Endothelial cell of umbilical vein (primary cell): ENCODE results near the gene ZNF75A. TPM values are rescaled to one million over a fixed set of nuclear protein-coding genes. Genes with fewer than 3 reads are reported as not detected.
A peak's percentile ranks its signal among the peaks of the same experiment; 100 is the strongest.

Experiments used
- BruUV-seq: library from RNA; stranded (reverse); fragments of 400-500 nt; replicated peaks from 2 replicates; lab custom pipeline; 2021; lab: Mats Ljungman, UMichigan
- CTCF ChIA-PET: fragments of 300-600, 350-600 bp; sonication (Branson Sonifier 250); formaldehyde crosslinking; loops from one replicate; lab custom pipeline; 2021; ENCODE audit warnings: antibody characterized with exemption, inconsistent platforms; lab: Charles Lee
- POLR2A ChIA-PET: fragments of 300-600, 350-600 bp; sonication (Branson Sonifier 250); formaldehyde crosslinking; loops from one replicate; lab custom pipeline; 2021; ENCODE audit warnings: antibody characterized with exemption, inconsistent platforms; lab: Charles Lee
- DNase-seq: peaks from one replicate; pipeline ENCODE4 v3.0.0-alpha.2; 2011; ENCODE audit warnings: low read depth, low spot score
- FAIRE-seq: peaks from 2 replicates; lab custom pipeline; 2011; peaks lifted over from hg19 to GRCh38; lab: Jason Lieb, UNC
- H2AFZ ChIP-seq: 2 replicates; pipeline ENCODE4 v1.6.0; 2012; ENCODE audit warnings: low read depth, low read length, control low read depth, inconsistent platforms
- H3K27ac ChIP-seq: 2 replicates; pipeline ENCODE4 v1.5.1; 2011; ENCODE audit warnings: low read depth, mild to moderate bottlenecking, control low read depth, low read length, moderate library complexity; ENCODE audit not compliant: insufficient read depth
- H3K27me3 ChIP-seq, 2 experiments: 2 replicates each; pipeline versions ENCODE4 v1.6.0 to v1.6.1; 2011; ENCODE audit warnings: low read length in 2 of 2, mixed read lengths in 1 of 2; ENCODE audit not compliant: control insufficient read depth in 2 of 2, insufficient read depth in 2 of 2
- H3K36me3 ChIP-seq, 2 experiments: 2 replicates in 1 of 2; 3 replicates in 1 of 2; pipeline ENCODE4 v1.5.1; 2011; ENCODE audit warnings: low read length in 2 of 2, mild to moderate bottlenecking in 1 of 2, moderate library complexity in 1 of 2; ENCODE audit not compliant: control insufficient read depth in 2 of 2, insufficient read depth in 2 of 2; ENCODE audit errors: extremely low read depth in 1 of 2
- H3K4me1 ChIP-seq: 3 replicates; pipeline ENCODE4 v1.5.1; 2011; ENCODE audit warnings: mild to moderate bottlenecking, low read length; ENCODE audit not compliant: control insufficient read depth, insufficient read depth; ENCODE audit errors: extremely low read depth
- H3K4me2 ChIP-seq: 2 replicates; pipeline ENCODE4 v1.6.1; 2011; ENCODE audit warnings: low read length, control low read depth, mixed read lengths; ENCODE audit not compliant: insufficient read depth
- H3K4me3 ChIP-seq, 3 experiments: fragments of 200-600 bp in 1 of 3; sonication (generic), shearing (Covaris generic) in 1 of 3; replicated peaks in 1 of 3; 2 replicates each; pipeline ENCODE4 v1.5.1; 2011 to 2016; ENCODE audit warnings: control low read depth in 3 of 3, low read length in 3 of 3, mild to moderate bottlenecking in 2 of 3, inconsistent platforms in 1 of 3, low read depth in 1 of 3, moderate library complexity in 1 of 3; ENCODE audit not compliant: insufficient read depth in 1 of 3
- H3K79me2 ChIP-seq: 2 replicates; pipeline ENCODE4 v1.6.0; 2012; ENCODE audit warnings: low read length, inconsistent platforms; ENCODE audit not compliant: control insufficient read depth, insufficient read depth
- H3K9ac ChIP-seq: replicated peaks from 2 replicates; pipeline ENCODE3; 2011; ENCODE audit warnings: low read length, control low read depth; ENCODE audit not compliant: insufficient read depth; ENCODE audit errors: extremely low read depth
- H3K9me1 ChIP-seq: replicated peaks from 3 replicates; pipeline ENCODE4 v1.6.0; 2011; ENCODE audit warnings: mild to moderate bottlenecking, low read length; ENCODE audit not compliant: control insufficient read depth, insufficient read depth; ENCODE audit errors: extremely low read depth
- H3K9me3 ChIP-seq: replicated peaks from 2 replicates; pipeline ENCODE4 v1.5.1; 2012; ENCODE audit warnings: low read length, inconsistent platforms; ENCODE audit not compliant: control insufficient read depth, insufficient read depth
- H4K20me1 ChIP-seq: replicated peaks from 2 replicates; pipeline ENCODE3; 2011; ENCODE audit warnings: mild to moderate bottlenecking, low read length; ENCODE audit not compliant: control insufficient read depth, insufficient read depth; ENCODE audit errors: extremely low read depth
- EZH2 ChIP-seq: IDR thresholded peaks from 2 replicates; pipeline ENCODE4 v1.6.1; 2012; ENCODE audit warnings: borderline replicate concordance, low read depth, mild to moderate bottlenecking, moderate library complexity, low read length, inconsistent platforms; ENCODE audit not compliant: severe bottlenecking
- FOS ChIP-seq: IDR thresholded peaks from 2 replicates; pipeline ENCODE4 v1.6.1; 2011; ENCODE audit warnings: mild to moderate bottlenecking, low read length, moderate library complexity, borderline replicate concordance; ENCODE audit not compliant: insufficient read depth
- GATA2 ChIP-seq: IDR thresholded peaks from 2 replicates; pipeline ENCODE4 v1.7.0; 2011; ENCODE audit warnings: low read depth, mild to moderate bottlenecking, moderate library complexity, mixed read lengths, low read length; ENCODE audit not compliant: insufficient read length, insufficient read depth
- JUN ChIP-seq: IDR thresholded peaks from 2 replicates; pipeline ENCODE4 v1.6.1; 2011; ENCODE audit warnings: borderline replicate concordance, low read depth; ENCODE audit not compliant: insufficient read length, insufficient read depth
- MYC ChIP-seq: IDR thresholded peaks from one replicate; pipeline ENCODE4 v1.6.1; 2011; ENCODE audit warnings: mild to moderate bottlenecking, low read depth, low read length
- POLR2A ChIP-seq: IDR thresholded peaks from 2 replicates; pipeline ENCODE4 v1.6.1; 2012; ENCODE audit warnings: low read depth, mild to moderate bottlenecking, control low read depth, low read length
- POLR2AphosphoS5 ChIP-seq: IDR thresholded peaks from 2 replicates; pipeline ENCODE4 v1.6.1; 2012; ENCODE audit warnings: low read depth, mild to moderate bottlenecking, control low read depth, low read length, moderate library complexity; ENCODE audit not compliant: insufficient read depth
- dilution Hi-C: fragments of 300-500 bp; cut with MboI; formaldehyde crosslinking; loops from one replicate; pipeline ENCODE4 v1.15.0; 2019; ENCODE audit warnings: low sequenced_read_pairs; ENCODE audit not compliant: extremely low pct_ligation_motif_present
- intact Hi-C: fragments of 100-400 bp; cut with micrococcal nuclease; formaldehyde crosslinking; loops from one replicate; pipeline ENCODE4 v1.10.0; 2022
- polyA plus RNA-seq, 4 experiments: library from polyadenylated mRNA; depleted of rRNA in 3 of 4; stranded (reverse) in 3 of 4; unstranded in 1 of 4; fragments of >200 nt; gene quantifications; 2 replicates each; pipeline versions ENCODE4 v1.2.1 to v1.2.3, GENCODE V29; 2011 to 2012; ENCODE audit warnings: missing spikeins in 1 of 4
- total RNA-seq: library from RNA; stranded (reverse); gene quantifications from 2 replicates; pipeline ENCODE4 v1.2.3, GENCODE V29; 2021
- TF ChIP-seq, protein P1 (sequence below), 2 donors: IDR thresholded peaks; 1 replicate in 1 of 2; 2 replicates in 1 of 2; pipeline ENCODE4 v1.5.1; 2011; ENCODE audit warnings: low read length in 2 of 2, mild to moderate bottlenecking in 2 of 2, moderate library complexity in 2 of 2, control low read depth in 1 of 2, inconsistent platforms in 1 of 2, low read depth in 1 of 2; ENCODE audit not compliant: insufficient read depth in 1 of 2; ENCODE audit errors: extremely low read depth in 1 of 2
- TF ChIP-seq, protein P2 (sequence below): IDR thresholded peaks from 2 replicates; pipeline ENCODE4 v1.6.1; 2011; ENCODE audit not compliant: insufficient read depth, insufficient read length

The ZNF75A gene
- total and polyA plus RNA-seq, 2 donors (not counting 3 experiments of a cell fraction or from before 2014, with no cell fraction given), result 8.3 to 28.4 TPM

DNA sequence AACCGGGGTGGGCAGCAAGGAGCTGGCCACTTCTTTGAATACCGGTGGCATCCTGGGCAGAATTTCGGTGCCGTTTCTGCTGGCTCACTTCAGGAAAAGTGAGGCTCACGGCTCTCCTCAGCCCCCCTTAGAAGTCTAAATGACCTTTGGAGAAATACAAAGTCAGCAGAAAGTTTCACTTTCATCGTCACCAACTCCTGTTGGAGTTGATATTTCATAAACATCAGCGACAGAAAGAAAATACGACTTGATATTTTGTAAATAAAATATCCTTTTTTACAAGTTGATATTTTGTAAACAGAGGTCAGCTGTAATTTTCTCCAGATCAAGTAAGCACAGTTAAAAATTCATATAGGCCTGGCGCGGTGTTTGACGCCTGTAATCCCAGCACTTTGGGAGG lies 781 bp downstream of the ZNF75A start:
- DNase-seq, result no peak
- ChIA-PET POLR2A (interaction anchor here (0.7 kb wide), 1 partner anchor 1826 kb away, joined by 3 read pairs; no protein-coding TSS in a partner anchor), CTCF (interaction anchor here (0.8 to 2.7 kb wide), 2 partner anchors 8 to 22 kb away, joined by 3 to 8 read pairs; no protein-coding TSS in a partner anchor)
- Histone ChIP-seq H3K9ac (no peak overlapping the region), H3K4me2 (peak overlapping the region; percentile 91), H3K27ac (peak overlapping the region; percentile 86), H3K9me1 (no peaks in the 10 kb centered on the region), H3K4me1 (peaks cover 12% of the 10 kb centered on the region), H3K79me2 (peaks cover 3% of the 10 kb centered on the region), H3K27me3 (no peaks in the 10 kb centered on the region), H4K20me1 (no peaks in the 10 kb centered on the region), H2AFZ (peak overlapping the region; percentile 90), H3K9me3 (no peaks in the 10 kb centered on the region), H3K36me3 (peaks cover 5 to 11% of the 10 kb centered on the region in 2 experiments), H3K4me3 (peak overlapping the region; percentile 46 to 81 (median 65))
- TF ChIP-seq JUN (no peak), POLR2A (no peak), POLR2AphosphoS5 (no peak), FOS (no peak), MYC (no peak), EZH2 (no peak), GATA2 (no peak)
- TF ChIP-seq, protein P1, sequence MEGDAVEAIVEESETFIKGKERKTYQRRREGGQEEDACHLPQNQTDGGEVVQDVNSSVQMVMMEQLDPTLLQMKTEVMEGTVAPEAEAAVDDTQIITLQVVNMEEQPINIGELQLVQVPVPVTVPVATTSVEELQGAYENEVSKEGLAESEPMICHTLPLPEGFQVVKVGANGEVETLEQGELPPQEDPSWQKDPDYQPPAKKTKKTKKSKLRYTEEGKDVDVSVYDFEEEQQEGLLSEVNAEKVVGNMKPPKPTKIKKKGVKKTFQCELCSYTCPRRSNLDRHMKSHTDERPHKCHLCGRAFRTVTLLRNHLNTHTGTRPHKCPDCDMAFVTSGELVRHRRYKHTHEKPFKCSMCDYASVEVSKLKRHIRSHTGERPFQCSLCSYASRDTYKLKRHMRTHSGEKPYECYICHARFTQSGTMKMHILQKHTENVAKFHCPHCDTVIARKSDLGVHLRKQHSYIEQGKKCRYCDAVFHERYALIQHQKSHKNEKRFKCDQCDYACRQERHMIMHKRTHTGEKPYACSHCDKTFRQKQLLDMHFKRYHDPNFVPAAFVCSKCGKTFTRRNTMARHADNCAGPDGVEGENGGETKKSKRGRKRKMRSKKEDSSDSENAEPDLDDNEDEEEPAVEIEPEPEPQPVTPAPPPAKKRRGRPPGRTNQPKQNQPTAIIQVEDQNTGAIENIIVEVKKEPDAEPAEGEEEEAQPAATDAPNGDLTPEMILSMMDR (IDR thresholded peaks at IDR 0.05; ENCODE audit: extremely low read depth in 1 of 2, insufficient read depth in 1 of 2, low read depth in 1 of 2, low read length in 2 of 2), result no peak
- TF ChIP-seq, protein P2, sequence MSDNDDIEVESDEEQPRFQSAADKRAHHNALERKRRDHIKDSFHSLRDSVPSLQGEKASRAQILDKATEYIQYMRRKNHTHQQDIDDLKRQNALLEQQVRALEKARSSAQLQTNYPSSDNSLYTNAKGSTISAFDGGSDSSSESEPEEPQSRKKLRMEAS, result no peak
- BruUV-seq, result no TSS peak
- FAIRE-seq, result peak; percentile 12
- intact Hi-C loops (no loop called here), dilution Hi-C loops (no loop called here)
